ENCODE measurements around the gene TDRD10. TPM values are rescaled to one million over a fixed set of nuclear protein-coding genes. Genes with fewer than 3 reads are reported as not detected.

TDRD10 gene
- total RNA-seq, 6 experiments from 2014 or later, result not detected

DNA sequence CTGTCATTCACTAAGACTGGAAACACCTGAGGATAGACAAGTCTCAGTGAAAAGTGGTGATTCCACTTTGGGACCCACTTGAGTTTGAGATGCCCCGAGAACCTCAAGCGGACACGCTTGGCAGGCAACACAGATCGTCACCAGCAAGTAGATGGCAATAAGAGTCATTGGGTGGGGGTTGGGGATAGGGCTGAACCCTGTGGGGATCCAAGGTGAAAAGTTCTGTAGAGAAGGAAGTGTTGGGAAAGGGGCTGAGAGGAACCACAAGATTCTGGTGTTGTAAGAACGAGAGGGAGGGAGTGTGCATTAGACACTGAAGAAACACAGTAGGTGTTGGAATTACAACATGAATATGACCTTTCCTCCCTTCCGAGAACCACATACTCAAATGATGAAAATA is 45.4 kb upstream of the TDRD10 start:
- Mint-ChIP-seq H3K27ac (no peak overlapping the region), H3K36me3 (ENCODE audit: low read depth) (0 out of 2 replicates have a peak, but pooled peaks cover 6% of the 10 kb centered on the region), H3K4me3 (no peak overlapping the region), H3K9me3 (no peaks in the 10 kb centered on the region), H3K4me1 (ENCODE audit: low read depth) (peaks cover 14% of the 10 kb centered on the region), H3K27me3 (ENCODE audit: insufficient read depth) (no peaks in the 10 kb centered on the region)
- DNase-seq, result no peak
- TF ChIP-seq, protein P1, sequence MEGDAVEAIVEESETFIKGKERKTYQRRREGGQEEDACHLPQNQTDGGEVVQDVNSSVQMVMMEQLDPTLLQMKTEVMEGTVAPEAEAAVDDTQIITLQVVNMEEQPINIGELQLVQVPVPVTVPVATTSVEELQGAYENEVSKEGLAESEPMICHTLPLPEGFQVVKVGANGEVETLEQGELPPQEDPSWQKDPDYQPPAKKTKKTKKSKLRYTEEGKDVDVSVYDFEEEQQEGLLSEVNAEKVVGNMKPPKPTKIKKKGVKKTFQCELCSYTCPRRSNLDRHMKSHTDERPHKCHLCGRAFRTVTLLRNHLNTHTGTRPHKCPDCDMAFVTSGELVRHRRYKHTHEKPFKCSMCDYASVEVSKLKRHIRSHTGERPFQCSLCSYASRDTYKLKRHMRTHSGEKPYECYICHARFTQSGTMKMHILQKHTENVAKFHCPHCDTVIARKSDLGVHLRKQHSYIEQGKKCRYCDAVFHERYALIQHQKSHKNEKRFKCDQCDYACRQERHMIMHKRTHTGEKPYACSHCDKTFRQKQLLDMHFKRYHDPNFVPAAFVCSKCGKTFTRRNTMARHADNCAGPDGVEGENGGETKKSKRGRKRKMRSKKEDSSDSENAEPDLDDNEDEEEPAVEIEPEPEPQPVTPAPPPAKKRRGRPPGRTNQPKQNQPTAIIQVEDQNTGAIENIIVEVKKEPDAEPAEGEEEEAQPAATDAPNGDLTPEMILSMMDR (IDR thresholded peaks at IDR 0.05), result no peak

DNA sequence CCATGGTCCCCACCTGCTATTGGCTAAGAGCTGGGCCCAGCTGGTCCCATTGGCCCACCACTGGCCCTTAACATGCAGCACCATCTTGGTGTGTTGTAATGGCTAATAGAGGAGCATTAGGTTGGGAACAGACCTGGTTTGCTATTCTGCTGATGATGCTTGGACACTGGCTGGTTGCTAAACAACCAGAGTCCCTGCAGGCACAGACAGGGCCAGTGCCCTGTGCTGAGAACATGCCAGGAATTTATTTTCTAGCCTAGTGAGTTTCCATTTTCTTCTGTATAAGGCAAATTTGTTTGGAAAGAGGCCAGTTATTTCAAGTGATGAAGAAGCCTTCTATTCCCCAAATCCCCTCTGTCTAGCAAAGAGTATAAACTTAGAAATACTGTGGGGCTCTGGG is 42.9 kb upstream of the TDRD10 start:
- Mint-ChIP-seq H3K9me3 (no peaks in the 10 kb centered on the region), H3K36me3 (ENCODE audit: low read depth) (no peaks in the 10 kb centered on the region), H3K4me3 (no peak overlapping the region), H3K27ac (no peak overlapping the region), H3K4me1 (ENCODE audit: low read depth) (peaks cover 19% of the 10 kb centered on the region), H3K27me3 (ENCODE audit: insufficient read depth) (peaks cover 1% of the 10 kb centered on the region; the same call in 1 of the 2 replicates)
- DNase-seq, result no peak
- TF ChIP-seq, protein P1 (IDR thresholded peaks at IDR 0.05), result no peak

DNA sequence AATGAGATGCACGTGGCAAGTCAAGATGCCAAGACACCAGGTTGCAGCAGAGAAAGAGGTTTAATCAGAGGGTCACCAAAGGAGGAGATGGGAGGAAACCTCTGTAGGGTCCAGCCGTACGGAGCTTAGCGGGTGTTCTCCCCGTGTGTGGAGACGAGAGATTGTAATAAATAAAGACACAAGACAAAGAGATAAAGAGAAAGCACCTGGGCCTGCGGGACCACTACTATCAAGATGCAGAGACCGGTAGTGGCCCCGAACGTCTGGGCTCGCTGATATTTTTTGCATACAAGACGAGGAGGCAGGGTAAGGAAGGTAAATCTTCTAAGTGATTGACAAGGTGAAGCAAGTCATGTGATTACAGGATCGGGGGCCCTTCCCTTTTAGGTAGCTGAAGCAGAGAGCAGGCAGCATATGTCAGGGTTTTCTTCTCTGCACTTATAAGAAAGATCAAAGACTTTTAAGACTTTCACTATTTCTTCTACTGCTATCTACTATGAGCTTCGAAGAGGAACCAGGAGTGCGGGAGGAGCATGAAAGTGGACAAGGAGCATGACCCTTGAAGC is 41.2 kb upstream of the TDRD10 start:
- H3K27ac Mint-ChIP-seq, result no peak overlapping the region
- H3K27me3 Mint-ChIP-seq (ENCODE audit: insufficient read depth), result peaks cover 2% of the 10 kb centered on the region; the same call in 1 of the 2 replicates
- peaks cover 19% of the 10 kb centered on the region for H3K4me1 Mint-ChIP-seq (ENCODE audit: low read depth)
- H3K4me3 Mint-ChIP-seq, result no peak overlapping the region
- H3K9me3 Mint-ChIP-seq, result no peaks in the 10 kb centered on the region
- DNase-seq, result no peak
- TF ChIP-seq, protein P1 (IDR thresholded peaks at IDR 0.05), result no peak
- H3K36me3 Mint-ChIP-seq (ENCODE audit: low read depth), result no peaks in the 10 kb centered on the region

DNA sequence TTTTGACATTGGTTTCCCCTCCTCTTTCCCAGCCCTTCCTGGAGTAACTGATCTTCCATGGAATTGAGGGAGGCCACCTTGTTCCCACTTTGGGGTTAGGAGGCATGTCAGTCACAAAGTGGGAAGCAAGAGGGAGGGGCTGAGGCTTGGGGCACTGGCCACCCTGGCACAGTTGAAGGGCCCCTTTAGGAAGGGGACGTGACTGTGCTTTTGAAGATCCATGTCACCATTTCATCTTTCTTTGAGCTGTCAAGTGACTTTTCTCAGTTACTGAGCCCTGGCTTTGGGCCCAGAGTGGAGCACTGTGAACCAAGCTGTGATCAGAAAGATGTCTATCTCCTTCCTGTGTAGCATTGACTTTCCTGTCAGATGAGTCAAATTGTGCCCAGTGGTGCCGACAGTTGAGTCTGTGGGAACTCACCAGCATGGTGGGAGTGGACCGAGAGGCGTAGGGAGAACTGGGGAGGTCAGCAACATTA is 38.5 kb upstream of the TDRD10 start:
- H3K9me3 Mint-ChIP-seq, result no peaks in the 10 kb centered on the region
- no peaks in the 10 kb centered on the region for H3K36me3 Mint-ChIP-seq (ENCODE audit: low read depth)

DNA sequence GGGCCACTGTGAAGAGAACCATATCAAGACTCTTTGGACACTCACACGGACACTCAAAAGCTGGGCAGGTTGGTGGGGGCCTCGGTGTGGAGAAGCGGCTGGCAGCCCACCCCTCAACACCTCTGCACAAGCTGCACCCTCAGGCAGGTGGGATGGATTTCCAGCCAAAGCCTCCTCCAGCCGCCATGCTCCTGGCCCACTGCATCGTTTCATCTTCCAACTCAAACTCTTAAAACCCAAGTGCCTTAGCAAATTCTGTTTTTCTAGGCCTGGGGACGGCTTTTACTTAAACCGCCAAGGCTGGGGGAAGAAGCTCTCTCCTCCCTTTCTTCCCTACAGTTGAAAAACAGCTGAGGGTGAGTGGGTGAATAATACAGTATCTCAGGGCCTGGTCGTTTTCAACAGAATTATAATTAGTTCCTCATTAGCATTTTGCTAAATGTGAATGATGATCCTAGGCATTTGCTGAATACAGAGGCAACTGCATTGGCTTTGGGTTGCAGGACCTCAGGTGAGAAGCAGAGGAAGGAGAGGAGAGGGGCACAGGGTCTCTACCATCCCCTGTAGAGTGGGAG is 36.3 kb upstream of the TDRD10 start:
- TF ChIP-seq, protein P1 (IDR thresholded peaks at IDR 0.05), result no peak
- H3K9me3 Mint-ChIP-seq, result no peaks in the 10 kb centered on the region
- DNase-seq, result no peak
- peaks cover 24% of the 10 kb centered on the region for H3K4me1 Mint-ChIP-seq (ENCODE audit: low read depth)
- H3K27me3 Mint-ChIP-seq (ENCODE audit: insufficient read depth), result peaks cover 9% of the 10 kb centered on the region; the same call in 1 of the 2 replicates
- no peak overlapping the region for H3K27ac Mint-ChIP-seq
- H3K36me3 Mint-ChIP-seq (ENCODE audit: low read depth), result no peaks in the 10 kb centered on the region
- H3K4me3 Mint-ChIP-seq, result no peak overlapping the region

More for the DNA sequence above, 38.5 kb upstream of the TDRD10 start:
- no peak for DNase-seq
- Mint-ChIP-seq H3K27ac (peak overlapping the region; percentile 96), H3K27me3 (ENCODE audit: insufficient read depth) (peaks cover 7% of the 10 kb centered on the region; the same call in 1 of the 2 replicates), H3K4me1 (ENCODE audit: low read depth) (peaks cover 24% of the 10 kb centered on the region), H3K4me3 (peak overlapping the region; percentile 41; the same call in 1 of the 2 replicates)
- TF ChIP-seq, protein P1 (IDR thresholded peaks at IDR 0.05), result no peak

Measured in HFFc6 (cell line).